HEK293T (cell line): Measurements from ENCODE around the gene SGCB.

ENCODE experiments used
- ARNT ChIP-seq: fragments of 450-650 bp; IDR thresholded peaks from 2 replicates; pipeline ENCODE4 v1.6.1; 2017; ENCODE audit warnings: mild to moderate bottlenecking
- BHLHE40 ChIP-seq: fragments of 450-650 bp; IDR thresholded peaks from 2 replicates; pipeline ENCODE4 v1.6.1; 2016; ENCODE audit warnings: mild to moderate bottlenecking, moderate library complexity, borderline replicate concordance
- ELF4 ChIP-seq: fragments of 450-650 bp; IDR thresholded peaks from 2 replicates; pipeline ENCODE4 v1.6.1; 2017; ENCODE audit warnings: antibody characterized with exemption
- FOXM1 ChIP-seq: fragments of 450-650 bp; IDR thresholded peaks from 2 replicates; pipeline ENCODE4 v1.6.1; 2017; ENCODE audit warnings: mild to moderate bottlenecking, borderline replicate concordance
- HDGF ChIP-seq: fragments of 450-650 bp; IDR thresholded peaks from 2 replicates; pipeline ENCODE4 v1.6.1; 2017; ENCODE audit warnings: antibody characterized with exemption, borderline replicate concordance
- SP1 ChIP-seq: fragments of 450-650 bp; IDR thresholded peaks from 2 replicates; pipeline ENCODE4 v1.6.1; 2017
- SUZ12 ChIP-seq: fragments of 450-650 bp; IDR thresholded peaks from 2 replicates; pipeline ENCODE4 v1.6.1; 2016; ENCODE audit warnings: mild to moderate bottlenecking
- TARDBP ChIP-seq: fragments of 450-650 bp; IDR thresholded peaks from 2 replicates; pipeline ENCODE4 v1.6.1; 2016

- TF ChIP-seq FOXM1 = no peak
- TF ChIP-seq BHLHE40 = no peak
- no peak for TF ChIP-seq ELF4
- TF ChIP-seq SUZ12 = no peak
- no peak for TF ChIP-seq ARNT
- TF ChIP-seq TARDBP = no peak
- no peak for TF ChIP-seq SP1
- TF ChIP-seq HDGF = no peak
Observed at GRCh38 chr4:52036886-52037530, 1.1 kb downstream of the SGCB start.
